Suprapubic skin (tissue), 4 donors: ENCODE measurements around the gene RBMS1. TPM values are rescaled to one million over a fixed set of nuclear protein-coding genes. Genes with fewer than 3 reads are reported as not detected.

Experiments used
- DNase-seq, 2 donors: peaks; one replicate each; pipeline ENCODE4 v3.0.0-alpha.2; 2019; ENCODE audit warnings: low spot score in 2 of 2
- H3K27ac ChIP-seq: fragments of 200-600 bp; sonication (generic); one replicate; pipeline ENCODE4 v1.5.1; 2019
- H3K27me3 ChIP-seq: fragments of 200-600 bp; sonication (generic); one replicate; pipeline ENCODE4 v1.5.1; 2019
- H3K36me3 ChIP-seq: fragments of 200-600 bp; sonication (generic); one replicate; pipeline ENCODE4 v1.5.1; 2019
- H3K4me1 ChIP-seq: fragments of 200-600 bp; sonication (generic); one replicate; pipeline ENCODE4 v1.5.1; 2019
- H3K4me3 ChIP-seq: fragments of 200-600 bp; sonication (generic); one replicate; pipeline ENCODE4 v1.5.1; 2019; ENCODE audit warnings: mild to moderate bottlenecking
- H3K9me3 ChIP-seq: fragments of 200-600 bp; sonication (generic); one replicate; pipeline ENCODE4 v1.5.1; 2019
- EP300 ChIP-seq: sonication (generic); formaldehyde crosslinking; IDR thresholded peaks from one replicate; pipeline ENCODE4 v1.6.1; 2017; ENCODE audit warnings: antibody characterized with exemption
- POLR2A ChIP-seq, 2 donors: fragments of 450-650 bp; IDR thresholded peaks; one replicate each; pipeline ENCODE4 v1.6.1; 2017; ENCODE audit warnings: antibody characterized with exemption in 2 of 2, mild to moderate bottlenecking in 2 of 2, moderate library complexity in 2 of 2
- POLR2AphosphoS5 ChIP-seq, 3 donors: sonication (generic); formaldehyde crosslinking; IDR thresholded peaks; one replicate each; pipeline ENCODE4 v1.6.1; 2017; ENCODE audit warnings: antibody characterized with exemption in 3 of 3
- WGBS: methylation state at CpG from one replicate; pipeline ENCODE4 v1.1.5; 2018; 5-methylcytosine and 5-hydroxymethylcytosine counted together
- total RNA-seq, 4 donors: library from RNA; depleted of rRNA; stranded (reverse); fragments of >200 nt; gene quantifications; one replicate each; pipeline ENCODE4 v1.1.0, GENCODE V29; 2016
- TF ChIP-seq, protein P1 (sequence below), 2 donors: fragments of 200-600 bp in 1 of 2; fragments of 450-650 bp in 1 of 2; sonication (generic) in 1 of 2; IDR thresholded peaks; one replicate each; pipeline ENCODE4 v1.5.1; 2016 to 2019; ENCODE audit warnings: antibody characterized with exemption in 2 of 2, mild to moderate bottlenecking in 1 of 2, moderate library complexity in 1 of 2

The RBMS1 gene
- total RNA-seq, 4 donors from 2014 or later, result 55.7 to 92.2 (median 62.2) TPM

DNA sequence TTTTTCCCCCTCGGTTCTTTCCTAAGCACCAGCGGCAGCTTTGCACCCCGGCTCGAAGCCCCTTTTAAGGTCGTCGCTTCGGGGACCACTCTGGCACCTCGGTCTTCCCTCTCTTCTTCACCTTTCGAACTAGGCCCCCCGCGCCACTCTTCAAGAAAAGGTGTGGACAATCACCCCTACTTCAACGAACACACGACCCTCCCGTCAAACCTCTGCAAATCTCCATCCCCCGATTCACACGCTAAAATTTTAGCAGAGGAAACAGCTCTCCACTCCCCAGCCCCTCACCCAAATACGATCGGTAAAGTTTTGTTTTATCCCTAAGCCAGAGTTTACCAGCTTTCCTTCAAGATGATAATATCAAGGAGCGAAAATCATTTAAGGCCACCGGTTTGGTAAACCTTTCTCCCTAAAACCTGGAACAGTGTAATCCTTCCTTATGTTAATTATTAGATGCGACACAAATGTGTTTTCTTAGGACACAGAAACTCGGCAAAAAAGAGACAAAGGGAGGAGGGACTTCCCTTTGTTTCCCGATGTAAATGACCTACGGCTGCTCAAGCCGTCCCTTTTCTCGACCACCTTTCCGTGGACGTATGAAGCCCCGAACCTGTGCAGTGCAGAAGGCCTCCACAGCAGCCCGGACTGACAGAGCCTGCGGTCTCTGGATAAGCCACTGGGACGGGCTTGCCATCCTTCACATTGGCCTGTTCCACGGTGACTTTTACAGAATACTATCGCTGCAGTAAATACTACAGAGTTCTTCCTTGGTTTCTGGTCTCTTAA is 85.2 kb downstream of the RBMS1 start:
- peaks cover 60% of the 10 kb centered on the region for H3K4me1 ChIP-seq
- H3K9me3 ChIP-seq, result no peaks in the 10 kb centered on the region
- TF ChIP-seq POLR2A (IDR thresholded peaks at IDR 0.05), result no peak
- TF ChIP-seq POLR2AphosphoS5 (IDR thresholded peaks at IDR 0.05), result no peak
- TF ChIP-seq, protein P1, sequence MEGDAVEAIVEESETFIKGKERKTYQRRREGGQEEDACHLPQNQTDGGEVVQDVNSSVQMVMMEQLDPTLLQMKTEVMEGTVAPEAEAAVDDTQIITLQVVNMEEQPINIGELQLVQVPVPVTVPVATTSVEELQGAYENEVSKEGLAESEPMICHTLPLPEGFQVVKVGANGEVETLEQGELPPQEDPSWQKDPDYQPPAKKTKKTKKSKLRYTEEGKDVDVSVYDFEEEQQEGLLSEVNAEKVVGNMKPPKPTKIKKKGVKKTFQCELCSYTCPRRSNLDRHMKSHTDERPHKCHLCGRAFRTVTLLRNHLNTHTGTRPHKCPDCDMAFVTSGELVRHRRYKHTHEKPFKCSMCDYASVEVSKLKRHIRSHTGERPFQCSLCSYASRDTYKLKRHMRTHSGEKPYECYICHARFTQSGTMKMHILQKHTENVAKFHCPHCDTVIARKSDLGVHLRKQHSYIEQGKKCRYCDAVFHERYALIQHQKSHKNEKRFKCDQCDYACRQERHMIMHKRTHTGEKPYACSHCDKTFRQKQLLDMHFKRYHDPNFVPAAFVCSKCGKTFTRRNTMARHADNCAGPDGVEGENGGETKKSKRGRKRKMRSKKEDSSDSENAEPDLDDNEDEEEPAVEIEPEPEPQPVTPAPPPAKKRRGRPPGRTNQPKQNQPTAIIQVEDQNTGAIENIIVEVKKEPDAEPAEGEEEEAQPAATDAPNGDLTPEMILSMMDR (IDR thresholded peaks at IDR 0.05), result no peak
- peak overlapping the region; percentile 97 for H3K4me3 ChIP-seq
- WGBS, result 40% methylated on average over 34 of the region's 34 CpGs
- peak; percentile 76 to 81 for DNase-seq
- H3K36me3 ChIP-seq, result no peaks in the 10 kb centered on the region
- H3K27ac ChIP-seq, result peak overlapping the region; percentile 98
- H3K27me3 ChIP-seq, result no peaks in the 10 kb centered on the region

DNA sequence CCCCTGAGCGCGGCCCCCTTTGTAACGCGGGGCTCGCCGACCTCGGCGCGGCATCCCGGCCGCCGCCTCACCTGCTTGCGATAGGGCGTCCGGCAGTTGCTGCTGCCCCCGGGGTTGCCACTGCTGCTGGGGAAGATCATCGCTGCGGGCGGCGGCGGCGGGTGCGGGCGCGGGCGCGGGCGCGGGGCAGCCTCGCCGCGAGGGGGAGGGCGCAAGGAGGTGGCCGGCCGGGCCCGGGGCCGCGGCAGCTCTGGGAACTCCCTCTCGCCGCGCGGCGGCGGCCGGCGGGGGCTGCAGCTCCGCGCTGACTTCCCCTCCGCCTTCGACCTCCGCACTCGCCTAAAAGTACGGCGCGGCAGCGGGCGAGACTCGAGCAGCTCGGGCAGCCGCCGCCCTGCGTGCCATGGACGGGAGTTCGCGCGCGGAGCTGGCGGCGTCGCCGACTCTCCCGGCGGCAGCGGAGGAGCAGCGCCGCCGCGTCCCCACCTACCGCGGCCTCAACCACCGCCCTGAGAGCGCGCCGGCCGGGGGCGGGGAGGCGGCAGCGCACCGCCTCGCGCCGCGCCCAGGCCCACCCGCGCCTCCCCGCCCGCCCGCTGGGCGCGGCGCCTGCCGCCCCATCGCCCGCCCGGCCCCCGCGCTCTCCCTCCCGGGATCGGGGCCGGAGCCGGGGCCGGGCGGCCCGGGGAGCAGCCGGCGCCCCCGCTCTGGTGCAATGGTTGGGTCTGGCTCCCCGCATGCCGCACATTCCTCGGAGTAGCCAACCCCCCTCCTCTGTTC is 86.0 kb downstream of the RBMS1 start:
- Histone ChIP-seq H3K4me3 (peak overlapping the region; percentile 97), H3K27ac (peak overlapping the region; percentile 98), H3K4me1 (peaks cover 68% of the 10 kb centered on the region), H3K9me3 (no peaks in the 10 kb centered on the region), H3K27me3 (no peaks in the 10 kb centered on the region), H3K36me3 (no peaks in the 10 kb centered on the region)
- WGBS, result 2% methylated on average over 17 of the region's 120 CpGs
- TF ChIP-seq POLR2A (IDR thresholded peaks at IDR 0.05), result peak in 1 of 2 donors; percentile 52
- TF ChIP-seq, protein P1 (IDR thresholded peaks at IDR 0.05), result peak in 1 of 2 donors; percentile 12
- TF ChIP-seq POLR2AphosphoS5 (IDR thresholded peaks at IDR 0.05), result peak in 1 of 3 donors; percentile 26
- TF ChIP-seq EP300, result no peak
- peak in 1 of 2 donors; percentile 78 for DNase-seq

DNA sequence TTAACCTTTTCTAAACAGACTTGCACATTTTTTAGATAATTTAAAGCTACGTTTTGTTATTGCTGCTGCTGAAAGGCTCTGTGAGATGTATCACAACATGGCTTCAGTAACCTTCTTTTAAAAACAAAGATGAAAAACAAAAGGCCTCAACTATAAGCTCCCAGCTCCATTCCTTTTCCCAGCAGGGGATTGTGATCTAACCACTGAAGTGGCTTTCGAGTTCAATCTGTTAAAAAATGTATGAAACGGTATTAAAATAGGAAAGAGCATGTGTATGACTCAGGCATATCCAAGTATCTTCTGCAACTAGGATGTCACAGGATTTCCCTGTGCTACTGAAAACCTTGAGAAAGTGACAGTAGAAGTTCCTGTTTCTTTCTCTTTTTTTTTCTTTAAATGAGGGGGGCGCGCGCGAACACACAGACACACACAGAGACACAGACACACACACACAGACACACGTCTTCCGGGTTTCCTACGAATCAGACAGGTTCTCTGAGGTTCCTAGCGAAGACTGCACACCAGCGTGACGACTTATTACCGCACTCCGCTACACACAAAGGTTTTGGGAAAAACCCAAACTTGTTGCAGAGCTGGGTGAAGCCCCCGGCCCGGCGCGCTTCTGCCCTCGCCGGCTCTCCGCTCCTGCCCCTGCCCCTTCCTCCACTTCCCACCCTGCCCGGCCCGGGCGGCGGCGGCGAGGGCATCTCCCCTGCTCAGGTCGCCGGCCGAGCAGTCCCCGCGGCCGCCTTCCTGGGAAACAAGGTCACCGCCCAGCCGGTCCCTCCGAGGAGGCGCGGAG is 86.8 kb downstream of the RBMS1 start:
- Histone ChIP-seq H3K27ac (peak overlapping the region; percentile 98), H3K27me3 (no peaks in the 10 kb centered on the region), H3K4me3 (peak overlapping the region; percentile 97), H3K4me1 (peaks cover 71% of the 10 kb centered on the region), H3K9me3 (no peaks in the 10 kb centered on the region), H3K36me3 (no peaks in the 10 kb centered on the region)
- under 1% methylated on average over 22 of the region's 39 CpGs for WGBS
- DNase-seq, result peak in 1 of 2 donors; percentile 72
- TF ChIP-seq POLR2AphosphoS5 (IDR thresholded peaks at IDR 0.05) (no peak), EP300 (no peak)
- TF ChIP-seq, protein P1 (IDR thresholded peaks at IDR 0.05), result no peak

DNA sequence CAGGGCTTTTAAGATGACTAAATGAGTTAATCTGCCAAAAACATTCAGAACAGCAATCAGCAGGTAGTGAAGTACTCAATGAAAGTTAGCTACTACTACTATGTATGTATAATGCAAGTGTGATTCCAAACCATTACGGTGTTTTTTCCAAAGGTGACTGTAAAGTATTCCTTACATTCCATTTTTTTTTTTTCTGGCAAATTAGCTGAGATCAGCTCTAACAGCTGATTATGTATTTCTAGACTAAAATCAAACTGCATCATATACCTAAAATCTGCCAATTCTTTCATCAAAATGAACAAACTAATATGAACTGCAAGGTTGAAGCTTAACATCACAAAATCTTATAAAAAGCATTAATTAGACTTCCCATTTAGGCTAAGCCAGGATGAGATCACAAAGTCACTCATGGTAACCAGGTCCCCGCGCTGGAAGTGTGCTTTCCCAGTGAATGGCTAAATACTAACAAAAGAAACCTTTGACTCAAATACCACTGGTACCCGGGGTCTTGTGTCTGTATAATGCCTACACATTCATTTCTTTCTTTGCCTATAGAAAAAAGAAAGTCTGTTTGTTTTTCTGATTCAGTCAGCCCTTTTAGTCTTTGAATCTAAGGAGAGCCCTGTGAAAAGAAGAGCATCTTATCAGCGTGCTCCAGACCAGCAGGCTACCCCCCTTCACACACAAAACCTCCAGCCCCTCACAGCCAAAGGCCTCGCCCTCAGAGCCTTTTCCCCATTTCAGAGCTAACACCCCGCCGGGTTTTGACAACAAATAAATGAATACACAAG is 88.3 kb downstream of the RBMS1 start:
- Histone ChIP-seq H3K4me3 (peak overlapping the region; percentile 97), H3K9me3 (no peaks in the 10 kb centered on the region), H3K36me3 (no peaks in the 10 kb centered on the region), H3K27me3 (no peaks in the 10 kb centered on the region), H3K27ac (peak overlapping the region; percentile 21), H3K4me1 (peaks cover 74% of the 10 kb centered on the region)
- WGBS, result 42% methylated on average over 8 of the region's 8 CpGs
- TF ChIP-seq POLR2AphosphoS5 (IDR thresholded peaks at IDR 0.05), result no peak
- TF ChIP-seq, protein P1 (IDR thresholded peaks at IDR 0.05), result no peak
- TF ChIP-seq POLR2A (IDR thresholded peaks at IDR 0.05), result no peak
- TF ChIP-seq EP300, result no peak
- no peak for DNase-seq
